Adrenal gland (tissue), 12 donors: Measurements from ENCODE around the gene ZNF418. TPM values are rescaled to one million over a fixed set of nuclear protein-coding genes. Genes with fewer than 3 reads are reported as not detected.
A peak's percentile ranks its signal among the peaks of the same experiment; 100 is the strongest.

Source experiments
- DNase-seq, 7 donors: peaks; one replicate each; pipeline ENCODE4 v3.0.0-alpha.2; 2019 to 2020
- H3K27ac ChIP-seq, 5 donors: fragments of 200-600 bp; sonication (generic) in 4 of 5; 1 replicate in 3 of 5; 2 replicates in 2 of 5; pipeline versions ENCODE4 v1.5.1 to v1.8.0; 2016 to 2020; ENCODE audit warnings: mild to moderate bottlenecking in 1 of 5
- H3K27me3 ChIP-seq: fragments of 200-600 bp; 2 replicates; pipeline ENCODE4 v1.8.0; 2021
- H3K36me3 ChIP-seq, 2 donors: fragments of 200-600 bp; replicated peaks in 1 of 2; 1 replicate in 1 of 2; 2 replicates in 1 of 2; pipeline versions ENCODE4 v1.5.1 to v1.8.0; 2018 to 2022
- H3K4me1 ChIP-seq, 2 donors: fragments of 200-600 bp; replicated peaks in 1 of 2; 1 replicate in 1 of 2; 2 replicates in 1 of 2; pipeline versions ENCODE4 v1.5.1 to v1.8.0; 2018 to 2021
- H3K4me3 ChIP-seq, 4 donors: fragments of 200-600 bp; sonication (generic) in 3 of 4; one replicate each; pipeline ENCODE4 v1.5.1; 2016 to 2018
- H3K9me3 ChIP-seq, 3 donors: fragments of 200-600 bp; sonication (generic) in 1 of 3; replicated peaks in 1 of 3; 1 replicate in 2 of 3; 2 replicates in 1 of 3; pipeline versions ENCODE4 v1.5.1 to v1.8.0; 2016 to 2021
- POLR2A ChIP-seq, 2 donors: fragments of 450-650 bp; IDR thresholded peaks; one replicate each; pipeline ENCODE4 v1.6.1; 2017; ENCODE audit warnings: antibody characterized with exemption in 2 of 2, mild to moderate bottlenecking in 2 of 2, moderate library complexity in 1 of 2
- WGBS, 4 donors: extraction: QIAGEN DNeasy Blood & Tissue Kit in 2 of 4; methylation state at CpG; one replicate each; pipeline versions ENCODE4 v1.1.5 to v1.1.7; 2013 to 2017; 5-methylcytosine and 5-hydroxymethylcytosine counted together
- intact Hi-C, 2 donors: fragments of 100-400 bp; cut with DNase I; formaldehyde crosslinking; loops; one replicate each; pipeline versions ENCODE4 v1.14.1 to v1.15.0; 2022 to 2023
- polyA plus RNA-seq, 3 donors: library from polyadenylated mRNA; stranded (reverse); fragments of 200-250 nt in 2 of 3; fragments of 350-450 nt in 1 of 3; fragmentation: Illumina TruSeq in 1 of 3; extraction: RNeasy Lipid Tissue Mini Kit (QIAGEN cat#74804) in 1 of 3; gene quantifications; one replicate each; pipeline ENCODE4 v1.2.3, GENCODE V29; 2013 to 2014
- total RNA-seq, 9 donors: library from RNA; depleted of rRNA in 4 of 9; stranded (reverse); fragments of >200 nt in 4 of 9; fragments of 120-200 nt in 1 of 9; fragmentation: NEBNext Ultra II Directional in 1 of 9; extraction: Animal tissue kit (Norgen Biotek cat#: 25700) in 1 of 9; gene quantifications; one replicate each; pipeline versions ENCODE4 v1.1.0 to v1.2.4, GENCODE V29; 2013 to 2023
- TF ChIP-seq, protein P1 (sequence below), 6 experiments: fragments of 450-650 bp in 4 of 6; fragments of 200-600 bp in 2 of 6; sonication (generic) in 1 of 6; IDR thresholded peaks; 1 replicate in 5 of 6; 2 replicates in 1 of 6; pipeline versions ENCODE4 v1.5.1 to v1.8.0; 2016 to 2021; ENCODE audit warnings: antibody characterized with exemption in 6 of 6, mild to moderate bottlenecking in 2 of 6, moderate library complexity in 1 of 6
- donor health status: healthy with polysubstance abuse.
- donor health status: Bipolar disorder and iron deficiency.
- donor health status: DM: yes; HTN: yes; CAD: no.
- donor health status: DM: no; HTN: no; CAD: no.
- donor health status: DM: no; HTN: no; CAD: no.
- donor health status: DM: yes; HTN: yes; CAD: no.

Gene ZNF418
- total and polyA plus RNA-seq, 12 donors: 0.42 to 9.0 (median 4.6) TPM

GRCh38 chr19:57949296-57949695 lies 14.1 kb upstream of the ZNF418 start:
- no peaks in the 10 kb centered on the region for H3K36me3 ChIP-seq
- no peak for TF ChIP-seq POLR2A (IDR thresholded peaks at IDR 0.05)
- TF ChIP-seq, protein P1, sequence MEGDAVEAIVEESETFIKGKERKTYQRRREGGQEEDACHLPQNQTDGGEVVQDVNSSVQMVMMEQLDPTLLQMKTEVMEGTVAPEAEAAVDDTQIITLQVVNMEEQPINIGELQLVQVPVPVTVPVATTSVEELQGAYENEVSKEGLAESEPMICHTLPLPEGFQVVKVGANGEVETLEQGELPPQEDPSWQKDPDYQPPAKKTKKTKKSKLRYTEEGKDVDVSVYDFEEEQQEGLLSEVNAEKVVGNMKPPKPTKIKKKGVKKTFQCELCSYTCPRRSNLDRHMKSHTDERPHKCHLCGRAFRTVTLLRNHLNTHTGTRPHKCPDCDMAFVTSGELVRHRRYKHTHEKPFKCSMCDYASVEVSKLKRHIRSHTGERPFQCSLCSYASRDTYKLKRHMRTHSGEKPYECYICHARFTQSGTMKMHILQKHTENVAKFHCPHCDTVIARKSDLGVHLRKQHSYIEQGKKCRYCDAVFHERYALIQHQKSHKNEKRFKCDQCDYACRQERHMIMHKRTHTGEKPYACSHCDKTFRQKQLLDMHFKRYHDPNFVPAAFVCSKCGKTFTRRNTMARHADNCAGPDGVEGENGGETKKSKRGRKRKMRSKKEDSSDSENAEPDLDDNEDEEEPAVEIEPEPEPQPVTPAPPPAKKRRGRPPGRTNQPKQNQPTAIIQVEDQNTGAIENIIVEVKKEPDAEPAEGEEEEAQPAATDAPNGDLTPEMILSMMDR (IDR thresholded peaks at IDR 0.05): no peak
- intact Hi-C loops: no loop called here
- H3K27me3 ChIP-seq: no peaks in the 10 kb centered on the region
- no peak for DNase-seq
- no peak overlapping the region for H3K4me3 ChIP-seq
- peaks cover 7 to 8% of the 10 kb centered on the region in 2 donors for H3K4me1 ChIP-seq
- H3K27ac ChIP-seq: no peak overlapping the region
- 92 to 93% (median 93%) methylated on average over 16 to 24 of the region's 24 CpGs for WGBS, 4 donors
- no peaks in the 10 kb centered on the region for H3K9me3 ChIP-seq

- peak; percentile 93 to 98 (median 96) for DNase-seq
- TF ChIP-seq, protein P1 (IDR thresholded peaks at IDR 0.05): peak in 5 of 6 experiments; percentile 55 to 82 (median 65)
- peak in 1 of 2 donors; percentile 64 for TF ChIP-seq POLR2A (IDR thresholded peaks at IDR 0.05)
- peak within 1 kb of the TSS in 4 of 5 donors; percentile 33 to 82 (median 71) for H3K27ac ChIP-seq
- H3K4me1 ChIP-seq: peaks cover 7 to 8% of the 10 kb centered on the region in 2 donors
- intact Hi-C loops: no loop called here
- 5 to 37% (median 18%) methylated on average over 9 to 54 of the region's 54 CpGs for WGBS, 4 donors
- no peaks in the 10 kb centered on the region for H3K27me3 ChIP-seq
- H3K36me3 ChIP-seq: peaks cover 0 to 2% of the 10 kb centered on the region in 2 donors
- H3K9me3 ChIP-seq: peaks cover 0 to 6% (median 0%) of the 10 kb centered on the region in 3 donors
- peak within 1 kb of the TSS; percentile 54 to 95 (median 63) for H3K4me3 ChIP-seq
Measured at GRCh38 chr19:57947419-57948134, 12.4 kb upstream of the ZNF418 start, which contains the start of gene ZNF256. Gene ZNF256, minus strand, starts transcription at chr19:57947706. Its CDS starts 232 bp downstream, at chr19:57947474.

DNA sequence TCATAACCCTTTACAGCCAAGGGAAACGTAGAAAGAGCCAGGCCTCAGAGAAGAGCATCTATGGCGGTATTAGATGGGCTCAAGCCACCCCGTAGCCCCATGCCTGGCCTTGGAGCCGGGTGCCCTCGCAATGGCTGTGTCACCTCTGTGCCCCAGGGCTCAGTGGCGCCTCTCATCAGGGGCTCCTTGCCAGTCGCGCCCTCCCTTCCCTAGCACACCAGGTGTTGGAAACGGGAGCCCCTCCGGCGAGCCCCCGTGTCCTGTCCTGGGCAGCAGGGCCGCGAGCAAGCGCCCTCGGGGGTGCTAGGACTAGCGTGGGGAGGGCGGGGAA lies 11.9 kb upstream of the ZNF418 start:
- intact Hi-C loops: no loop called here
- DNase-seq: peak in 2 of 7 donors; percentile 8 to 21
- Histone ChIP-seq H3K9me3 (peaks cover 0 to 12% (median 0%) of the 10 kb centered on the region in 3 donors), H3K27ac (peak overlapping the region in 4 of 5 donors; percentile 33 to 82 (median 71)), H3K36me3 (peaks cover 0 to 7% of the 10 kb centered on the region in 2 donors), H3K4me3 (peak overlapping the region; percentile 54 to 95 (median 63)), H3K4me1 (peaks cover 7 to 8% of the 10 kb centered on the region in 2 donors), H3K27me3 (no peaks in the 10 kb centered on the region)
- 0 to 1% (median 0%) methylated on average over 1 to 18 of the region's 18 CpGs for WGBS, 4 donors
- no peak for TF ChIP-seq POLR2A (IDR thresholded peaks at IDR 0.05)
- TF ChIP-seq, protein P1 (IDR thresholded peaks at IDR 0.05): no peak

DNA sequence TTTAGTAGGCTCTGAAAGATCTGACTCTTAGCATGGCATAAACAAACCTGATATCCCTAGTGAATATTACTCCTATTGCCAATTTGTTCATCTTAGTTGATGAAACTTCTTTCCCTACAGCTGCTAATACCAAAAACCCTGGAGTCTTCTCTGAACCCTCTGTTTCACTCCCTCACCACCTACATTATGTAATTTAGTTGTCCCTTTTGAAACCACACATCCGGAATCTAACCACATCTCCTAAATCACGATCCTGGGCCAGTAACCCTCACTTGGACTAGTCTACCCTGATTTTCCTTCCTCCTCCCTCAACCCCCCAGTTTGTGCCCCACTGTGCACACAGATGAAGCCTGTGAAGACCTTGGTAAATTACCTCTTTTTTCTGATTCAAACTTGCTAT lies 11.1 kb upstream of the ZNF418 start:
- peaks cover 0 to 15% of the 10 kb centered on the region in 2 donors for H3K36me3 ChIP-seq
- H3K27ac ChIP-seq: no peak overlapping the region
- no peaks in the 10 kb centered on the region for H3K27me3 ChIP-seq
- 57 to 66% (median 63%) methylated on average over 2 of the region's 2 CpGs for WGBS, 4 donors
- no peak for DNase-seq
- H3K4me3 ChIP-seq: peak overlapping the region in 2 of 4 donors; percentile 62 to 64
- TF ChIP-seq POLR2A (IDR thresholded peaks at IDR 0.05): no peak
- TF ChIP-seq, protein P1 (IDR thresholded peaks at IDR 0.05): no peak
- peaks cover 0 to 19% (median 0%) of the 10 kb centered on the region in 3 donors for H3K9me3 ChIP-seq
- intact Hi-C loops: no loop called here
- H3K4me1 ChIP-seq: peaks cover 7 to 8% of the 10 kb centered on the region in 2 donors
